ENCODE measurements around the gene SAT2.
"Not testable (repeated sequence)": the region's sequence is repeated elsewhere in the genome, so short reads cannot be mapped to it uniquely, and the experiment has no call there.

Gene SAT2

GRCh38 chr17:7633093-7633492 lies 5.5 kb upstream of the SAT2 start:
- no peak for FAIRE-seq

- FAIRE-seq = peak; percentile 88
Observed at GRCh38 chr17:7632492-7632894, 4.9 kb upstream of the SAT2 start.

GRCh38 chr17:7631398-7632380 lies 4.1 kb upstream of the SAT2 start:
- FAIRE-seq = no peak

GRCh38 chr17:7629939-7630571 lies 2.4 kb upstream of the SAT2 start, which contains the start of gene SHBG:
SHBG (plus strand) TSS chr17:7630135; CDS start chr17:7630173, 38 bp downstream.
- FAIRE-seq = no peak

- no peak for FAIRE-seq
Observed at GRCh38 chr17:7626956-7627249, 718 bp downstream of the SAT2 start.

GRCh38 chr17:7626307-7626706 lies 1.3 kb downstream of the SAT2 start:
- no peak for FAIRE-seq

- FAIRE-seq = not testable (repeated sequence)
Observed at GRCh38 chr17:7625749-7626148, 1.9 kb downstream of the SAT2 start.

- no peak for FAIRE-seq
Observed at GRCh38 chr17:7623661-7624060, 4.0 kb downstream of the SAT2 start.

GRCh38 chr17:7620835-7621234 lies 6.8 kb downstream of the SAT2 start:
- no peak for FAIRE-seq

- no peak for FAIRE-seq
Observed at GRCh38 chr17:7618608-7619007, 9.0 kb downstream of the SAT2 start.

GRCh38 chr17:7615265-7615747 lies 12.3 kb downstream of the SAT2 start:
- no peak for FAIRE-seq

GRCh38 chr17:7614425-7615264 lies 13.0 kb downstream of the SAT2 start, which contains the start of gene FXR2:
FXR2 (minus strand) TSS chr17:7614897; CDS start chr17:7614532, 365 bp downstream.
- peak; percentile 99 for FAIRE-seq

GRCh38 chr17:7613769-7614424 lies 13.7 kb downstream of the SAT2 start:
- no peak for FAIRE-seq

- no peak for FAIRE-seq
Observed at GRCh38 chr17:7612294-7612640, 15.4 kb downstream of the SAT2 start.

GRCh38 chr17:7611635-7612293 lies 15.9 kb downstream of the SAT2 start:
- no peak for FAIRE-seq

- no peak for FAIRE-seq
Observed at GRCh38 chr17:7610641-7611040, 17.0 kb downstream of the SAT2 start.

- no peak for FAIRE-seq
Observed at GRCh38 chr17:7606280-7606679, 21.3 kb downstream of the SAT2 start.

GRCh38 chr17:7597561-7597960 lies 30.1 kb downstream of the SAT2 start:
- not testable (repeated sequence) for FAIRE-seq

GRCh38 chr17:7593296-7593695 lies 34.3 kb downstream of the SAT2 start:
- no peak for FAIRE-seq

- no peak for FAIRE-seq
Observed at GRCh38 chr17:7592422-7593021, 35.1 kb downstream of the SAT2 start.

GRCh38 chr17:7591596-7591995 lies 36.0 kb downstream of the SAT2 start:
- no peak for FAIRE-seq

GRCh38 chr17:7590743-7591142 lies 36.9 kb downstream of the SAT2 start:
- FAIRE-seq = no peak
